ENCODE measurements around the gene ATP13A1. TPM values are rescaled to one million over a fixed set of nuclear protein-coding genes. Genes with fewer than 3 reads are reported as not detected.
"Not testable (repeated sequence)": the region's sequence is repeated elsewhere in the genome, so short reads cannot be mapped to it uniquely, and the experiment has no call there.

Gene ATP13A1
- total RNA-seq, 1 donor from 2014 or later, result 135 TPM

GRCh38 chr19:19602713-19603324, 60.7 kb downstream of the ATP13A1 start:
- Mint-ChIP-seq H3K27me3 (no peaks in the 10 kb centered on the region), H3K27ac (peak overlapping the region; percentile 46), H3K4me1 (peaks cover 52% of the 10 kb centered on the region), H3K9me3 (no peaks in the 10 kb centered on the region), H3K36me3 (ENCODE audit: low read depth) (peaks cover 13% of the 10 kb centered on the region), H3K4me3 (no peak overlapping the region)
- POLR2A ChIA-PET, result interaction anchor here (0.7 to 1.1 kb wide), 2 partner anchors 18 to 26 kb away, joined by 3 to 4 read pairs; no protein-coding TSS in a partner anchor
- CTCF ChIA-PET, result no interaction called here
- DNase-seq, result no peak
- no peak for ATAC-seq (ENCODE audit: low read depth)
- intact Hi-C loops (cut with micrococcal nuclease), result no loop called here
- no peak for TF ChIP-seq CTCF (IDR thresholded peaks at IDR 0.05)

GRCh38 chr19:19602136-19602712, 61.3 kb downstream of the ATP13A1 start:
- intact Hi-C loops (cut with micrococcal nuclease), result no loop called here
- POLR2A ChIA-PET, result interaction anchor here (0.5 to 1.1 kb wide), 3 partner anchors 13 to 26 kb away, joined by 3 to 4 read pairs (median 4); no protein-coding TSS in a partner anchor
- no peaks in the 10 kb centered on the region for H3K27me3 Mint-ChIP-seq
- no peak for DNase-seq
- CTCF ChIA-PET, result no interaction called here
- peak overlapping the region; percentile 71 for H3K27ac Mint-ChIP-seq
- no peak for ATAC-seq (ENCODE audit: low read depth)
- no peak overlapping the region for H3K4me3 Mint-ChIP-seq
- H3K4me1 Mint-ChIP-seq, result peaks cover 58% of the 10 kb centered on the region
- H3K9me3 Mint-ChIP-seq, result no peaks in the 10 kb centered on the region
- TF ChIP-seq CTCF (IDR thresholded peaks at IDR 0.05), result no peak
- peaks cover 14% of the 10 kb centered on the region for H3K36me3 Mint-ChIP-seq (ENCODE audit: low read depth)

- no peak for TF ChIP-seq CTCF (IDR thresholded peaks at IDR 0.05)
- no peak overlapping the region for H3K4me3 Mint-ChIP-seq
- H3K27me3 Mint-ChIP-seq, result no peaks in the 10 kb centered on the region
- H3K27ac Mint-ChIP-seq, result peak overlapping the region; percentile 71
- POLR2A ChIA-PET, result interaction anchor here (0.5 to 1.1 kb wide), 5 partner anchors 9 to 62 kb away, joined by 3 to 7 read pairs (median 4); partner anchors contain the start of gene PBX4
- peaks cover 11% of the 10 kb centered on the region for H3K36me3 Mint-ChIP-seq (ENCODE audit: low read depth)
- ATAC-seq (ENCODE audit: low read depth) (peak; percentile 5), DNase-seq (no peak)
- H3K9me3 Mint-ChIP-seq, result no peaks in the 10 kb centered on the region
- CTCF ChIA-PET, result no interaction called here
- intact Hi-C loops (cut with micrococcal nuclease), result loop anchor here (1.0 kb wide), 1 partner anchor 17 kb away; the partner anchor contains the start of gene PBX4
- peaks cover 61% of the 10 kb centered on the region for H3K4me1 Mint-ChIP-seq
Measured at GRCh38 chr19:19600793-19601330, 62.6 kb downstream of the ATP13A1 start.

- POLR2A ChIA-PET, result interaction anchor here (0.6 to 1.4 kb wide), 11 partner anchors 9 to 216 kb away, joined by 3 to 11 read pairs (median 6); partner anchors contain the start of gene LPAR2
- peak overlapping the region; percentile 89 for H3K27ac Mint-ChIP-seq
- H3K9me3 Mint-ChIP-seq, DNase-seq, H3K27me3 Mint-ChIP-seq, CTCF ChIA-PET: not testable (repeated sequence)
- intact Hi-C loops (cut with micrococcal nuclease), result loop anchor here (1.0 to 10.0 kb wide), 3 partner anchors 44 to 274 kb away; partner anchors contain the start of genes GMIP, MAU2 and SUGP1
- H3K36me3 Mint-ChIP-seq (ENCODE audit: low read depth), result peaks cover 16% of the 10 kb centered on the region
- peak overlapping the region; percentile 62 for H3K4me3 Mint-ChIP-seq
- peaks cover 70% of the 10 kb centered on the region for H3K4me1 Mint-ChIP-seq
- peak; percentile 32 for ATAC-seq (ENCODE audit: low read depth)
Measured at GRCh38 chr19:19598728-19599451, 64.6 kb downstream of the ATP13A1 start.

GRCh38 chr19:19597809-19598306, 65.6 kb downstream of the ATP13A1 start:
- ChIA-PET CTCF (interaction anchor here (1.5 kb wide), 1 partner anchor 45 kb away, joined by 3 read pairs; no protein-coding TSS in a partner anchor), POLR2A (interaction anchor here (0.6 to 1.7 kb wide), 8 partner anchors 10 to 217 kb away, joined by 3 to 11 read pairs (median 5); partner anchors contain the start of genes ATP13A1 and LPAR2)
- H3K27me3 Mint-ChIP-seq, result no peaks in the 10 kb centered on the region
- DNase-seq (no peak), ATAC-seq (ENCODE audit: low read depth) (peak; percentile 80)
- intact Hi-C loops (cut with micrococcal nuclease), result loop anchor here (1.0 to 10.0 kb wide), 4 partner anchors 45 to 273 kb away; partner anchors contain the start of genes ATP13A1, GMIP, MAU2 and SUGP1
- no peak for TF ChIP-seq CTCF (IDR thresholded peaks at IDR 0.05)
- H3K27ac Mint-ChIP-seq, result peak overlapping the region; percentile 89
- peaks cover 67% of the 10 kb centered on the region for H3K4me1 Mint-ChIP-seq
- no peaks in the 10 kb centered on the region for H3K9me3 Mint-ChIP-seq
- peaks cover 19% of the 10 kb centered on the region for H3K36me3 Mint-ChIP-seq (ENCODE audit: low read depth)
- peak overlapping the region; percentile 62 for H3K4me3 Mint-ChIP-seq

All from activated B cell treated with CpG ODN at 0.5 μM for 24 hours (primary cell).